Natural killer cell (primary cell): ENCODE measurements around the gene RNF130. TPM values are rescaled to one million over a fixed set of nuclear protein-coding genes. Genes with fewer than 3 reads are reported as not detected.

ENCODE experiments used
- ATAC-seq, 3 donors: fragments of 150-1000 bp in 2 of 3; fragments of 200-7000 bp in 1 of 3; cut with Tn5 transposase; 1 replicate in 1 of 3; 2 replicates in 2 of 3; pipeline ENCODE4 v1.10.0; 2021; ENCODE audit warnings: mild to moderate bottlenecking in 2 of 3, moderate library complexity in 2 of 3
- DNase-seq, 2 donors: peaks; one replicate each; pipeline versions ENCODE4 v3.0.0 to v3.0.0-alpha.2; 2013 to 2021; ENCODE audit warnings: mixed read lengths in 1 of 2
- H3K27ac ChIP-seq: one replicate; pipeline ENCODE4 v1.5.1; 2013; ENCODE audit warnings: mild to moderate bottlenecking, low read length
- H3K27me3 ChIP-seq: one replicate; pipeline ENCODE4 v1.6.1; 2013; ENCODE audit warnings: low read length; ENCODE audit not compliant: control insufficient read depth, insufficient read depth
- H3K36me3 ChIP-seq: one replicate; pipeline ENCODE4 v1.6.1; 2013; ENCODE audit warnings: low read length; ENCODE audit not compliant: control insufficient read depth, insufficient read depth
- H3K4me1 ChIP-seq: one replicate; pipeline ENCODE4 v1.6.1; 2013; ENCODE audit warnings: low read length; ENCODE audit not compliant: control insufficient read depth, insufficient read depth
- H3K4me3 ChIP-seq: one replicate; pipeline ENCODE4 v1.5.1; 2013; ENCODE audit warnings: low read length
- H3K9me3 ChIP-seq: one replicate; pipeline ENCODE4 v1.6.1; 2013; ENCODE audit warnings: low read length; ENCODE audit not compliant: control insufficient read depth, insufficient read depth
- H3K27ac Mint-ChIP-seq, 2 donors: one replicate each; pipeline ENCODE4 v1.8.0; 2022; ENCODE audit warnings: mild to moderate bottlenecking in 2 of 2, mixed read lengths in 2 of 2, moderate library complexity in 1 of 2
- H3K27me3 Mint-ChIP-seq, 2 donors: one replicate each; pipeline ENCODE4 v1.8.0; 2022; ENCODE audit warnings: low read depth in 2 of 2, mixed read lengths in 2 of 2
- H3K36me3 Mint-ChIP-seq: one replicate; pipeline ENCODE4 v1.8.0; 2022; ENCODE audit warnings: mixed read lengths
- H3K4me1 Mint-ChIP-seq, 2 donors: one replicate each; pipeline ENCODE4 v1.8.0; 2022; ENCODE audit warnings: mixed read lengths in 2 of 2
- H3K4me3 Mint-ChIP-seq: one replicate; pipeline ENCODE4 v1.8.0; 2022; ENCODE audit warnings: mild to moderate bottlenecking, moderate library complexity, mixed read lengths
- H3K9me3 Mint-ChIP-seq, 2 donors: one replicate each; pipeline ENCODE4 v1.8.0; 2022; ENCODE audit warnings: mixed read lengths in 2 of 2
- CTCF ChIP-seq: fragments of 200-600 bp; IDR thresholded peaks from one replicate; pipeline ENCODE4 v1.8.0; 2022; ENCODE audit warnings: antibody characterized with exemption
- WGBS: methylation state at CpG from one replicate; pipeline ENCODE4 v1.1.7; 2013; ENCODE audit warnings: missing lambda C conversion rate; ENCODE audit not compliant: insufficient coverage; 5-methylcytosine and 5-hydroxymethylcytosine counted together
- intact Hi-C: fragments of 100-400 bp; cut with micrococcal nuclease; formaldehyde crosslinking; loops from one replicate; pipeline ENCODE4 v1.14.2; 2022
- total RNA-seq, 4 donors: library from RNA; stranded (reverse); fragments of 120-200 nt in 1 of 4; gene quantifications; one replicate each; pipeline versions ENCODE4 v1.2.3 to v1.2.4, GENCODE V29; 2013 to 2022

RNF130 gene
- total RNA-seq, 3 donors from 2014 or later (not counting 1 experiment from before 2014, with no cell fraction given), result 24.4 to 35.0 (median 25.5) TPM

- Mint-ChIP-seq H3K4me3 (no peak overlapping the region), H3K36me3 (no peaks in the 10 kb centered on the region), H3K27ac (no peak overlapping the region), H3K27me3 (peaks cover 5 to 17% of the 10 kb centered on the region in 2 donors), H3K4me1 (no peaks in the 10 kb centered on the region), H3K9me3 (no peaks in the 10 kb centered on the region)
- H3K36me3 ChIP-seq, result no peaks in the 10 kb centered on the region
- no peaks in the 10 kb centered on the region for H3K9me3 ChIP-seq
- DNase-seq, result no peak
- no peak overlapping the region for H3K27ac ChIP-seq
- no peak for ATAC-seq
- H3K4me1 ChIP-seq, result no peaks in the 10 kb centered on the region
- 91% methylated on average over 28 of the region's 29 CpGs for WGBS
- intact Hi-C loops, result no loop called here
- no peak overlapping the region for H3K4me3 ChIP-seq
- no peaks in the 10 kb centered on the region for H3K27me3 ChIP-seq
- TF ChIP-seq CTCF, result no peak
These were observed 29.3 kb upstream of the RNF130 start for GRCh38 chr5:180100621-180101450.

DNA sequence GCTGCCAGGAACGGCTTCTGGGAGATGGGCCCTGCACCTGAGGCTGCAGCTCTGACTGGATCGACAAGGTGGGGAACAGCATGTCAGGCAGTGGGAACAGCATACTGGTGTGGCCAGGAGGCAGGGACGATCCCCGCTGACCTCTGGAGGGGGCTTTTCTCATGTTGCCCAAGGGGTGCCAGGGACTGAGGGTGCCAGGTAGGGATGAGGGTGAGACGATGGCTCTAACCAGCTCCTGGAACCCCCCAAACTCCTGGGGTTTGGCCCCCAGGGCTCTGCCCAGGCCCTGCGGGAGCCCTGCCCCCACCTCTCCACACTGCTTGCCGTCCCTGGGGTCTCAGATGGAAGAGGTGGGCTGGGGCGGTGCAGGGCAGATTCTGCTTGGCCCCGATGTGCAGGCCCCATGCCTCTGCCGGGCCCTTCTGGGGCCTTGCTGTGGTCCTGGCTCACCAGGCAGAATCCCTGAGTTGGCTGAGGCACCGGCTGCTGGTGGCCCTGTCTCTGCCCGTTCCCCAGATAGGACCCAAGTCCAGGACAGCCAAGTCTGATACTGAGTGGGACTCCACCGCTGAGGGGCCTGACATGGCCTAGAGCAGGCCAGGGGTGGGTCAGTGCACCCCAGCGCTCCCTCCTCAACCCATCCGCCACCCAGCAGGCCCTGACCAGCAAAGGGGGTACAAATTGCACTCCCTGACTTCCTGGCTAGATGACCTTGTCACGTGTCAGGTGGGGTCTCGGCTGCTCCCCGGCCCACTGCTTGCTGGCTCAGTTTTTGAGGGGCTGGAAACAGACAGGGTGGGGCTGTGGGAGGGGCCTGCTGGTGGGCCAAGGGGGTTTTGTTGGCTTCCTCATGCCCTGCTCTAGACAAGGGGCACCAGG is 28.4 kb upstream of the RNF130 start:
- Histone ChIP-seq H3K4me3 (no peak overlapping the region), H3K27me3 (no peaks in the 10 kb centered on the region), H3K27ac (no peak overlapping the region), H3K9me3 (no peaks in the 10 kb centered on the region), H3K4me1 (no peaks in the 10 kb centered on the region), H3K36me3 (no peaks in the 10 kb centered on the region)
- peaks cover 13 to 24% of the 10 kb centered on the region in 2 donors for H3K27me3 Mint-ChIP-seq
- intact Hi-C loops, result no loop called here
- no peaks in the 10 kb centered on the region for H3K9me3 Mint-ChIP-seq
- H3K36me3 Mint-ChIP-seq, result no peaks in the 10 kb centered on the region
- 88% methylated on average over 18 of the region's 18 CpGs for WGBS
- no peak for TF ChIP-seq CTCF
- H3K4me1 Mint-ChIP-seq, result no peaks in the 10 kb centered on the region
- H3K4me3 Mint-ChIP-seq, result no peak overlapping the region
- no peak overlapping the region for H3K27ac Mint-ChIP-seq
- ATAC-seq, result no peak
- DNase-seq, result no peak

DNA sequence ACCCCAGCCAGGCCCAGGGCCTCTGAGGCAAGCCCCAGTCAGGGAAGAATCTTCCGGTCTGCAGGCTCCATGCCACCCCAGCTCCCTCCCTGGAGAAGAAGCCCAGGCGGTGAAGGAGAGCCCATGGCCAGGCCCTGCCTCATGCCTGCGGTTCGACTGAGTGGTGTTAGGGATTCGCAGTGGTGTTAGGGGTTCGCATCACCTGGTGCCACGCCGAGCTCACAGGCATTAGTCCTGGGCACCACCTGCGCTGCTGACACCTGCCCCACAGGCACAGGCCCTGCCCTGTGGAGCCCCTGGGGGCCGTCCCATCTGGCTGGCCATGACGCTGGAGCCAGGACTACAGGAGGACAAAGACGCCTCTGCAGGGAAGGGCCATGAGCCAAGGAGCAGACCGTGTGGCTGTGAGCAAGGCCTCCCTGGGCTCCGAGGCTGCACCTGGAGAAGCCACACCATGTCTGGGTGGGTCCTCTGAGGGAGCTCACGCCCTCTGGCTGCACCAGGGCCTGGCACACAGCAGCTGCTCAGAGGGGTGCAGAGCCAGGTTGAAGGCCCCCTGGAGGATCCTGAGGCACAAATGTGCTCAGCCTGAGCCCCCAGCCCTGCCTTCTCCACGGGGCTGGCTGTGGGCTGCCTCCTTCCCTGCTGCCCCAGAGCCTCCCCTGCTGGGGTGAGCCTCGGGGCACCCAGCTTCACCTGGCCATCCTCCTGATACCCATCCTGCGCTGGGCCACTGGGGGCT is 27.6 kb upstream of the RNF130 start:
- intact Hi-C loops, result no loop called here
- H3K4me3 Mint-ChIP-seq, result no peak overlapping the region
- TF ChIP-seq CTCF, result no peak

More for the DNA sequence above, 27.6 kb upstream of the RNF130 start:
- Histone ChIP-seq H3K4me1 (no peaks in the 10 kb centered on the region), H3K27me3 (no peaks in the 10 kb centered on the region), H3K36me3 (no peaks in the 10 kb centered on the region), H3K9me3 (no peaks in the 10 kb centered on the region), H3K27ac (no peak overlapping the region), H3K4me3 (no peak overlapping the region)
- H3K9me3 Mint-ChIP-seq, result no peaks in the 10 kb centered on the region
- H3K4me1 Mint-ChIP-seq, result no peaks in the 10 kb centered on the region
- 89% methylated on average over 18 of the region's 18 CpGs for whole genome bisulfite sequencing
- DNase-seq, result no peak
- H3K27me3 Mint-ChIP-seq, result peaks cover 15 to 27% of the 10 kb centered on the region in 2 donors
- H3K36me3 Mint-ChIP-seq, result no peaks in the 10 kb centered on the region
- no peak for ATAC-seq
- H3K27ac Mint-ChIP-seq, result no peak overlapping the region
